Adrenal gland (tissue), 12 donors: ENCODE measurements around the gene TSHR. TPM values are rescaled to one million over a fixed set of nuclear protein-coding genes. Genes with fewer than 3 reads are reported as not detected.

ENCODE experiments used
- DNase-seq, 7 donors: peaks; one replicate each; pipeline ENCODE4 v3.0.0-alpha.2; 2019 to 2020
- H3K27ac ChIP-seq, 5 donors: fragments of 200-600 bp; sonication (generic) in 4 of 5; 1 replicate in 3 of 5; 2 replicates in 2 of 5; pipeline versions ENCODE4 v1.5.1 to v1.8.0; 2016 to 2020; ENCODE audit warnings: mild to moderate bottlenecking in 1 of 5
- H3K27me3 ChIP-seq: fragments of 200-600 bp; 2 replicates; pipeline ENCODE4 v1.8.0; 2021
- H3K36me3 ChIP-seq, 2 donors: fragments of 200-600 bp; replicated peaks in 1 of 2; 1 replicate in 1 of 2; 2 replicates in 1 of 2; pipeline versions ENCODE4 v1.5.1 to v1.8.0; 2018 to 2022
- H3K4me1 ChIP-seq, 2 donors: fragments of 200-600 bp; replicated peaks in 1 of 2; 1 replicate in 1 of 2; 2 replicates in 1 of 2; pipeline versions ENCODE4 v1.5.1 to v1.8.0; 2018 to 2021
- H3K4me3 ChIP-seq, 4 donors: fragments of 200-600 bp; sonication (generic) in 3 of 4; one replicate each; pipeline ENCODE4 v1.5.1; 2016 to 2018
- H3K9me3 ChIP-seq, 3 donors: fragments of 200-600 bp; sonication (generic) in 1 of 3; replicated peaks in 1 of 3; 1 replicate in 2 of 3; 2 replicates in 1 of 3; pipeline versions ENCODE4 v1.5.1 to v1.8.0; 2016 to 2021
- CTCF ChIP-seq, 6 experiments: fragments of 450-650 bp in 4 of 6; fragments of 200-600 bp in 2 of 6; sonication (generic) in 1 of 6; IDR thresholded peaks; 1 replicate in 5 of 6; 2 replicates in 1 of 6; pipeline versions ENCODE4 v1.5.1 to v1.8.0; 2016 to 2021; ENCODE audit warnings: antibody characterized with exemption in 6 of 6, mild to moderate bottlenecking in 2 of 6, moderate library complexity in 1 of 6
- POLR2A ChIP-seq, 2 donors: fragments of 450-650 bp; IDR thresholded peaks; one replicate each; pipeline ENCODE4 v1.6.1; 2017; ENCODE audit warnings: antibody characterized with exemption in 2 of 2, mild to moderate bottlenecking in 2 of 2, moderate library complexity in 1 of 2
- WGBS, 4 donors: extraction: QIAGEN DNeasy Blood & Tissue Kit in 2 of 4; methylation state at CpG; one replicate each; pipeline versions ENCODE4 v1.1.5 to v1.1.7; 2013 to 2017; 5-methylcytosine and 5-hydroxymethylcytosine counted together
- intact Hi-C, 2 donors: fragments of 100-400 bp; cut with DNase I; formaldehyde crosslinking; loops; one replicate each; pipeline versions ENCODE4 v1.14.1 to v1.15.0; 2022 to 2023
- polyA plus RNA-seq, 3 donors: library from polyadenylated mRNA; stranded (reverse); fragments of 200-250 nt in 2 of 3; fragments of 350-450 nt in 1 of 3; fragmentation: Illumina TruSeq in 1 of 3; extraction: RNeasy Lipid Tissue Mini Kit (QIAGEN cat#74804) in 1 of 3; gene quantifications; one replicate each; pipeline ENCODE4 v1.2.3, GENCODE V29; 2013 to 2014
- total RNA-seq, 9 donors: library from RNA; depleted of rRNA in 4 of 9; stranded (reverse); fragments of >200 nt in 4 of 9; fragments of 120-200 nt in 1 of 9; fragmentation: NEBNext Ultra II Directional in 1 of 9; extraction: Animal tissue kit (Norgen Biotek cat#: 25700) in 1 of 9; gene quantifications; one replicate each; pipeline versions ENCODE4 v1.1.0 to v1.2.4, GENCODE V29; 2013 to 2023
- donor health status: healthy with polysubstance abuse.
- donor health status: Bipolar disorder and iron deficiency.
- donor health status: DM: yes; HTN: yes; CAD: no.
- donor health status: DM: no; HTN: no; CAD: no.
- donor health status: DM: no; HTN: no; CAD: no.
- donor health status: DM: yes; HTN: yes; CAD: no.

The TSHR gene
- total and polyA plus RNA-seq, 12 donors = 0.06 to 5.8 (median 0.68) TPM

GRCh38 chr14:81179631-81180030 lies 224.2 kb downstream of the TSHR start:
- no peak for DNase-seq
- Histone ChIP-seq H3K27ac (peak overlapping the region in 1 of 5 donors; percentile 6), H3K9me3 (no peaks in the 10 kb centered on the region), H3K4me3 (no peak overlapping the region), H3K27me3 (no peaks in the 10 kb centered on the region), H3K36me3 (no peaks in the 10 kb centered on the region), H3K4me1 (peaks cover 12 to 37% of the 10 kb centered on the region in 2 donors)
- 80 to 83% (median 82%) methylated on average over 2 of the region's 2 CpGs for WGBS, 4 donors
- TF ChIP-seq POLR2A (IDR thresholded peaks at IDR 0.05) = no peak
- no peak for TF ChIP-seq CTCF (IDR thresholded peaks at IDR 0.05)
- intact Hi-C loops = no loop called here

- H3K36me3 ChIP-seq = peaks cover 0 to 9% of the 10 kb centered on the region in 2 donors
- H3K27me3 ChIP-seq = no peaks in the 10 kb centered on the region
- no peak overlapping the region for H3K4me3 ChIP-seq
- TF ChIP-seq CTCF (IDR thresholded peaks at IDR 0.05) (no peak), POLR2A (IDR thresholded peaks at IDR 0.05) (no peak)
- no peak overlapping the region for H3K27ac ChIP-seq
- no peak for DNase-seq
- peaks cover 0 to 20% of the 10 kb centered on the region in 2 donors for H3K4me1 ChIP-seq
- H3K9me3 ChIP-seq = no peaks in the 10 kb centered on the region
- intact Hi-C loops = no loop called here
- 89 to 97% (median 93%) methylated on average over 5 of the region's 5 CpGs for WGBS, 4 donors
Measured at GRCh38 chr14:81187832-81188522, 232.6 kb downstream of the TSHR start.

GRCh38 chr14:81192594-81192993 lies 237.2 kb downstream of the TSHR start:
- intact Hi-C loops = no loop called here
- H3K36me3 ChIP-seq = peaks cover 0 to 46% of the 10 kb centered on the region in 2 donors
- H3K27ac ChIP-seq = no peak overlapping the region
- no peak for DNase-seq
- H3K4me1 ChIP-seq = peaks cover 0 to 9% of the 10 kb centered on the region in 2 donors
- no peak for TF ChIP-seq CTCF (IDR thresholded peaks at IDR 0.05)
- TF ChIP-seq POLR2A (IDR thresholded peaks at IDR 0.05) = no peak
- no peaks in the 10 kb centered on the region for H3K9me3 ChIP-seq
- H3K27me3 ChIP-seq = no peaks in the 10 kb centered on the region
- no peak overlapping the region for H3K4me3 ChIP-seq
- 83 to 100% (median 91%) methylated on average over 2 of the region's 2 CpGs for WGBS, 4 donors

- peaks cover 0 to 9% of the 10 kb centered on the region in 2 donors for H3K4me1 ChIP-seq
- peaks cover 0 to 50% of the 10 kb centered on the region in 2 donors for H3K36me3 ChIP-seq
- no peak overlapping the region for H3K27ac ChIP-seq
- intact Hi-C loops = no loop called here
- DNase-seq = no peak
- no peaks in the 10 kb centered on the region for H3K27me3 ChIP-seq
- 84 to 94% (median 88%) methylated on average over 3 of the region's 3 CpGs for WGBS, 4 donors
- H3K9me3 ChIP-seq = no peaks in the 10 kb centered on the region
- H3K4me3 ChIP-seq = no peak overlapping the region
- TF ChIP-seq CTCF (IDR thresholded peaks at IDR 0.05) = no peak
- TF ChIP-seq POLR2A (IDR thresholded peaks at IDR 0.05) = no peak
Measured at GRCh38 chr14:81193924-81194633, 238.7 kb downstream of the TSHR start.

Other genes with a start within 250 kb of the TSHR start
- gene CEP128, start 13.9 kb upstream of the TSHR start, total RNA-seq = 1 to 10 TPM; 1.9 to 5.2 (median 3.7) TPM
- 1 to 10 TPM; 1.1 to 2.7 (median 1.5) TPM for gene CEP128, start 13.9 kb upstream of the TSHR start, polyA plus RNA-seq